OCI-LY3 (cell line): ENCODE results near the gene AKR1A1.

ENCODE experiments used
- H2AFZ ChIP-seq: fragments of 200-600, 300-600 bp; shearing (Covaris generic); 2 replicates; pipeline ENCODE4 v1.6.0; 2014; ENCODE audit warnings: antibody characterized with exemption, low read depth, low read length
- H3K27ac ChIP-seq: fragments of 200-600, 300-600 bp; sonication (generic); 2 replicates; pipeline ENCODE4 v1.5.1; 2014; ENCODE audit warnings: mild to moderate bottlenecking, low read length, moderate library complexity, mixed read lengths
- H3K27me3 ChIP-seq: fragments of 200-600, 300-600 bp; sonication (generic); 2 replicates; pipeline ENCODE4 v1.6.1; 2014; ENCODE audit warnings: low read depth, low read length, mixed read lengths
- H3K36me3 ChIP-seq: fragments of 200-600, 300-600 bp; sonication (generic); replicated peaks from 2 replicates; pipeline ENCODE3; 2014; ENCODE audit warnings: low read depth, low read length, mixed read lengths
- H3K4me1 ChIP-seq: fragments of 300-600, 200-600 bp; sonication (generic); 2 replicates; pipeline ENCODE4 v1.6.1; 2014; ENCODE audit warnings: low read length, mixed read lengths
- H3K4me2 ChIP-seq: fragments of 200-600, 300-600 bp; sonication (generic); 2 replicates; pipeline ENCODE4 v1.6.1; 2014; ENCODE audit warnings: low read length, mixed read lengths
- H3K4me3 ChIP-seq: fragments of 300-600, 200-600 bp; sonication (generic); 2 replicates; pipeline ENCODE4 v1.5.1; 2014; ENCODE audit warnings: antibody characterized with exemption, mild to moderate bottlenecking, low read length, moderate library complexity
- H3K79me2 ChIP-seq: fragments of 300-600, 200-600 bp; shearing (Covaris generic); 2 replicates; pipeline ENCODE4 v1.6.1; 2014; ENCODE audit warnings: mild to moderate bottlenecking, low read length, mixed read lengths
- H3K9ac ChIP-seq: fragments of 300-600, 200-600 bp; shearing (Covaris generic); 2 replicates; pipeline ENCODE4 v1.6.0; 2014; ENCODE audit warnings: mild to moderate bottlenecking, low read length, moderate library complexity
- H3K9me3 ChIP-seq: fragments of 200-600, 300-600 bp; shearing (Covaris generic); 2 replicates; pipeline ENCODE4 v1.6.1; 2014; ENCODE audit warnings: low read length, mixed read lengths; ENCODE audit not compliant: insufficient read depth
- H4K20me1 ChIP-seq: fragments of 200-600, 300-600 bp; sonication (generic); 2 replicates; pipeline ENCODE4 v1.6.1; 2016; ENCODE audit warnings: low read length, mixed read lengths; ENCODE audit not compliant: insufficient read depth
- CTCF ChIP-seq: fragments of 200-600, 300-600 bp; sonication (generic); IDR thresholded peaks from 2 replicates; pipeline ENCODE4 v1.5.1; 2014; ENCODE audit warnings: antibody characterized with exemption, low read length, low read depth
- EZH2phosphoT487 ChIP-seq: fragments of 200-600 bp; shearing (Covaris generic); IDR thresholded peaks from 2 replicates; pipeline ENCODE4 v1.6.1; 2018; ENCODE audit warnings: antibody characterized with exemption, mixed run types, low read depth

Gene AKR1A1

DNA sequence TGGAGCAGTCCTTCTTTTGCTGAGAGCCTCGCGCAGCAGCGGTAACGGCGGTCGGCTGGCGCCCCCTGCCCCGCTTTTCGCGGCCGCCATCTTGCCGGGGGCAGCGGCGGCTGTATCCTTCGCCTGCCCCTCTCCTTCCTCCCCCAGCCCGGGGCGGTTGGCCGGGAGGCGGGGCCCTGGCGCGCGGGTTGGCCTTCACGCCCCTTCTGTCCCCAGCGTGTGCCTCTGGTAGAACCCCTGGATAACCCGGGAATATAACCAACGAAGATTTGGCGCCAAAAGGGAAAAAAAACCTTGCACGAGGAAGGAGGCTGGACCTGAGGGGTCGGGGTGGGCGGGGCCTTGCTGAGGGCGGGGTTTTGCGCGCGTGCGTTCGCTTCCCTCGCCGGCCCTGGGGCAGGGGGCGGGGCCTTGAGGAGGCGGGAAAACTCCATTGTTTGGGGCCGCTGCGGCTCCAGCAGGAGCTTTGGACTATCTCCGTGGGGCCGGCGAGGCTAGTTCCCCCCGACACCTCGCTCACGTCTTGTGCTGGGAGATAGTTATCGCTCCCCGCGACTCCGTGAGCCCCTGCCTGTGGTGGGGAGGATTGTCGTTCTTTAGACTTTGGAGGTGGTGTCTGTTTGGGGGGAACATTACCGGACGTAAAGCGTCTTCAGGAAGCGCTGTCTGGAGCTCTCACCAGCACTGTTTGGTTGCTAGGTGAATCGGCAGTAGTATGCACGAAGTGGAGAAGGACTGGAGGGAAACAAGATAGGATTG is 33.9 kb downstream of the AKR1A1 start:
- H3K27me3 ChIP-seq = no peaks in the 10 kb centered on the region
- no peak overlapping the region for H2AFZ ChIP-seq
- TF ChIP-seq CTCF (no peak), EZH2phosphoT487 (no peak)
- peaks cover 14% of the 10 kb centered on the region for H3K36me3 ChIP-seq
- H3K9me3 ChIP-seq = no peaks in the 10 kb centered on the region
- H3K4me1 ChIP-seq = peaks cover 27% of the 10 kb centered on the region
- H3K9ac ChIP-seq = peak overlapping the region; percentile 92
- peaks cover 56% of the 10 kb centered on the region for H3K79me2 ChIP-seq
- H3K4me3 ChIP-seq = peak overlapping the region; percentile 93
- H3K27ac ChIP-seq = peak overlapping the region; percentile 77
- peak overlapping the region; percentile 96 for H3K4me2 ChIP-seq
- H4K20me1 ChIP-seq = peaks cover 44% of the 10 kb centered on the region

GRCh38 chr1:45585110-45585426 is 34.4 kb downstream of the AKR1A1 start:
- H3K4me3 ChIP-seq = peak overlapping the region; percentile 93
- H2AFZ ChIP-seq = no peak overlapping the region
- peaks cover 50% of the 10 kb centered on the region for H4K20me1 ChIP-seq

GRCh38 chr1:45585496-45586075 is 35.0 kb downstream of the AKR1A1 start:
- Histone ChIP-seq H2AFZ (no peak overlapping the region), H3K4me3 (peak overlapping the region; percentile 93), H3K4me2 (peak overlapping the region; percentile 96), H4K20me1 (peaks cover 55% of the 10 kb centered on the region), H3K9ac (peak overlapping the region; percentile 92), H3K79me2 (peaks cover 67% of the 10 kb centered on the region), H3K36me3 (peaks cover 14% of the 10 kb centered on the region), H3K9me3 (no peaks in the 10 kb centered on the region), H3K27me3 (no peaks in the 10 kb centered on the region), H3K4me1 (peaks cover 27% of the 10 kb centered on the region), H3K27ac (no peak overlapping the region)
- TF ChIP-seq EZH2phosphoT487 (no peak), CTCF (no peak)

More at GRCh38 chr1:45585110-45585426, 34.4 kb downstream of the AKR1A1 start:
- Histone ChIP-seq H3K36me3 (peaks cover 14% of the 10 kb centered on the region), H3K4me1 (peaks cover 27% of the 10 kb centered on the region), H3K4me2 (peak overlapping the region; percentile 96), H3K27ac (0 out of 2 replicates have a peak overlapping the region, but pooled peaks have one; percentile 14), H3K27me3 (no peaks in the 10 kb centered on the region), H3K9me3 (no peaks in the 10 kb centered on the region), H3K79me2 (peaks cover 62% of the 10 kb centered on the region), H3K9ac (peak overlapping the region; percentile 92)
- no peak for TF ChIP-seq CTCF
- no peak for TF ChIP-seq EZH2phosphoT487

- peaks cover 79% of the 10 kb centered on the region for H3K79me2 ChIP-seq
- peaks cover 62% of the 10 kb centered on the region for H4K20me1 ChIP-seq
- peaks cover 14% of the 10 kb centered on the region for H3K36me3 ChIP-seq
- H3K4me3 ChIP-seq = peak overlapping the region; percentile 93
- no peak overlapping the region for H3K9ac ChIP-seq
- H3K27ac ChIP-seq = peak overlapping the region; percentile 15; the same call in 1 of the 2 replicates
- peaks cover 27% of the 10 kb centered on the region for H3K4me1 ChIP-seq
- TF ChIP-seq EZH2phosphoT487 = no peak
- TF ChIP-seq CTCF = no peak; the same call in 1 of the 2 replicates
- no peak overlapping the region for H2AFZ ChIP-seq
- no peaks in the 10 kb centered on the region for H3K27me3 ChIP-seq
- H3K9me3 ChIP-seq = no peaks in the 10 kb centered on the region
- H3K4me2 ChIP-seq = peak overlapping the region; percentile 96
Measured at GRCh38 chr1:45586769-45587168, 36.1 kb downstream of the AKR1A1 start.
